HG02943 (cell line): ENCODE results near the gene BANK1.

ENCODE experiments used
- ATAC-seq: cut with Tn5 transposase; IDR thresholded peaks from one replicate; pipeline ENCODE4 v1.9.1; 2021; ENCODE audit warnings: mild to moderate bottlenecking, low read depth, moderate library complexity; ENCODE audit not compliant: unreplicated experiment

BANK1 gene, protein sequence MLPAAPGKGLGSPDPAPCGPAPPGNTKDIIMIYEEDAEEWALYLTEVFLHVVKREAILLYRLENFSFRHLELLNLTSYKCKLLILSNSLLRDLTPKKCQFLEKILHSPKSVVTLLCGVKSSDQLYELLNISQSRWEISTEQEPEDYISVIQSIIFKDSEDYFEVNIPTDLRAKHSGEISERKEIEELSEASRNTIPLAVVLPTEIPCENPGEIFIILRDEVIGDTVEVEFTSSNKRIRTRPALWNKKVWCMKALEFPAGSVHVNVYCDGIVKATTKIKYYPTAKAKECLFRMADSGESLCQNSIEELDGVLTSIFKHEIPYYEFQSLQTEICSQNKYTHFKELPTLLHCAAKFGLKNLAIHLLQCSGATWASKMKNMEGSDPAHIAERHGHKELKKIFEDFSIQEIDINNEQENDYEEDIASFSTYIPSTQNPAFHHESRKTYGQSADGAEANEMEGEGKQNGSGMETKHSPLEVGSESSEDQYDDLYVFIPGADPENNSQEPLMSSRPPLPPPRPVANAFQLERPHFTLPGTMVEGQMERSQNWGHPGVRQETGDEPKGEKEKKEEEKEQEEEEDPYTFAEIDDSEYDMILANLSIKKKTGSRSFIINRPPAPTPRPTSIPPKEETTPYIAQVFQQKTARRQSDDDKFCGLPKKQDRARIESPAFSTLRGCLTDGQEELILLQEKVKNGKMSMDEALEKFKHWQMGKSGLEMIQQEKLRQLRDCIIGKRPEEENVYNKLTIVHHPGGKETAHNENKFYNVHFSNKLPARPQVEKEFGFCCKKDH

DNA sequence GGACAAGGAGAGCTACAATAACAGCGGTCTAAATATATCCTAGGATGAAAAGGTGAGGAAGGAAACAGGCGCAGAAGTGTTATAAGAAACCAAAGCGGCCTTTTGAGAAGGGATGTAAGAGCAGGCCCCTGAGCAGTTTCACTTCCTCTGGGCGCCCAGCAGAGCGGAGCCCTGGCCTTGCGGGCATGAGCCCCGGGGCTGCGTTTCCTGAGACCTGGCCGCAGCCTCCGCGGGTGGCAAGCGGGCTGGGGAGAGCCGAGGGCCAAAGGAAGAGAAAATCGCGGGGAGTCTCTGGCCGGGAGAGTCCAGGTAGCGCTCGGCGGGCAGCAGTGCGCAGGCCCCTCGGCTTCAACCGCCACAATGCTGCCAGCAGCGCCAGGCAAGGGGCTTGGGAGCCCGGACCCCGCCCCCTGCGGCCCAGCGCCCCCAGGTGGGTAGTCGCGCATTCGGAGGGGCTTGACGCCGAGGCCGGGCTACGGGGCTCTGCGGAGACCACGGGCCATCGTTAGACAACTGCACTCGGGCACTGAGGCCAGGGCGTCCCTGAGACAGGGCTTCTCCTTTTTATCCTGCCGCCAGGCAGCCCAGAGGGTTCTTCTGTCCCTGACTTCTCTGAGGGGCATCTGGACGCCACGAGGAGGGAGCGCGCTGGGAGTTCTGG, at the start of gene BANK1:
Gene BANK1, plus strand, starts transcription at position 210 of the 661 bp plus-strand sequence. Its CDS starts 151 bp downstream, at position 361.
- peak; percentile 100 for ATAC-seq

DNA sequence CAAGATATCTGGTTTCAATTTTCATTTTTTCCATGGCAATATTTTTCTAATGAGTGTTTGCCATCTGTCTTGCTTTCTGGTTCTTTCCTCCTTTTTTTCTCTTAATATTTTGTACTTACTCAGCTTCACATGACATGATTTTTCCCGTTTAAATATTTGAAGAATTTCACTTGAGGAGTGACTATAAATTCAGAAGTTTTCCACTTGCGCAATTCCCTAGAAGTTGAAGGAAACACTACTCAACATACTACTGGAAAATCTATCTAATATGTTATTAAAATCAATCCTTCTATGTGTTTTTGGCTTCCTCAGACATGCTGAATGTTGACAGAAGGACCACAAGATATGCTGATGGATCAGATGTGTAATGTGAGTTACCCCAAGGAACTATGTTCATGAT, 36.8 kb upstream of the BANK1 start:
- ATAC-seq = no peak

DNA sequence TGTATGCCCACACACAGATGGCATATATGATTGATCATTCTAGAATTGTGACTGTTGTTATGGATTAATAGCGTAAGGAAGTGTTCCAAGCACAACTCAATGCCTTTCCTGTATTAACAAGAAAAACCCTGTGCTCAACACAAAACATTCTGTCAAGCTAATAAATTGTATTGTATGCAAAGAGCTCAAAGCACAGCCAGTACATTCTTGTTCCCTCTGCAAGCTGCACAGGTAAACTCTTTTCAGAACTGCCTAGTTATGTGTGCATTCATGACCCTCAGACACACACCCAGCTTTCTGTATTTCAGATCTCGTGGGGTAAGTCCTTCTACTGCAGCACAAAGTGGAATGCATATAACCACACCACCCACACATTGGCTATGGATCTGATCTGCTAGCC, 34.3 kb upstream of the BANK1 start:
- no peak for ATAC-seq

DNA sequence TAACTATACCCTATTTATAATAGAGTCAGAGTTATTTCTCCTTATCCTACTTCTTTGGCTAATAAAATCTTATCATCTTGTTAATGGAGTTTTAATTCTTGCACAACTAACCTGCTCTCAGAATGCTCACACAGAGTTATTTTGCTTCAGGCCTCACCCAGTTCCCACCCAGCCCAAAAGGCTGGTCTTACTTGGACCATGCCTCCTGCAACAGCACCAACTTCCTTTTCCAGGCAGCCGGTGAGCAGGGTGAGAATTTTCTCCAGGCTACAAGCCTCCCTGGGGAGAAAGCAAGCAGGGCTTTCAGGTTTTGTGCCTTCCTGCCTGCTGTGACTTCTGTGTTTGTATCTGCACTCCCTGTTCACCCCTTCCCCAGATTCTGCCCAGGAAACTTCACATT, 29.1 kb upstream of the BANK1 start:
- ATAC-seq = no peak

DNA sequence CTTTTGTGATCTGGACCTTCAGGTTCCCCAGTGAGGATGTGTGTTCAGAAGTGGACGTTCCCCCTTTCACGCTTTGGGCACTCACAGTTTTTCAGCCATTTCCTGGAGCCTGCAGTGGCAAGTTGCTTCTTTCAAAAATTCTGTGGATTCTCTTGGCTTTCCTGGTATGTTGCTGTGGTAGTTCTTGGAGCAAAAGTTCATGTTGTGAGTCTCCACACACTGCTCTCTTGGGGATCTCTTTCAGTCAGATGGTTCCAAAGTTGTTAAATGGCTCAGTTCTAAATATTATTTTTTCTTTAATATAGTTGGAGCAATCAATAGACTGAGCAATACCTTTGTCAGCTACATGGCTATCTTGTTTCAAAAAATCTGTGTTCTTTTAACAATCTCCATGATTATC, 28.5 kb upstream of the BANK1 start:
- no peak for ATAC-seq

DNA sequence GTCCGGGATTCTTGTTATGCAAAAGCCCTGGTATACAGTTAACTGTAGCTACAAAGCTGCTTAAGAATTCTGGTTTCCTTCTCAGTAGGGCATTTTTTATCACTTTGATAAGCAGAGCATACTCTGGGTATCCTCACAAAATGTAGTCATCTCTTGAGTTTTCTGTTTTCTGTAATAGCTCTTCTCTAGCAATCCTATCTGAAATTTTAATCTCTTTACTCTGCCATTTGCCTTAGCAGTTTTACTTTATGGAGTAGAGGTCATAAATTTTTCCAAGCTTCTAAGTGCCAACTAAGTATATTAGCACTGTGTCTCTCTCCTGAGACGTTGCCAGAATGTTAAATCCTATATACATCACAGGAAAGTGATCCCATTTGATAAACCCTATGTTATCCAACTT, 28.0 kb upstream of the BANK1 start:
- ATAC-seq = no peak

DNA sequence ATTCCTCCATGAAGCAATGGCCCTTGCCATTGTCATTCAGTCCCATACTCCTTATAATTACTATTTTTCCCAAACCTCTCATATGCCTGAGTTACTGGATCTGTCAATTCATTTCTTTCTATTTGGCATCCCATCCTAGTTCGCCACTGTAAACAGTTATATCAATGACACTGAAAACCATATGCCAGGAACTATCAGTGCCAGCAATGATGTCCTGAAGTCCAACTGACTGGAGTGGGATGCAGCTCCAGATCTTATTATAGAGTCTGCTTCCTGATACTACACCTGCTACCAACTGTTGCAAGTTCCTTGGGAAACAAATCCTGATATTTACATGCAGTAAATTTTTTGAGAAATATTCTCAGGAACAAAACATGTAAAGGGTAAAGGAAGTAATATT, 27.0 kb upstream of the BANK1 start:
- no peak for ATAC-seq

DNA sequence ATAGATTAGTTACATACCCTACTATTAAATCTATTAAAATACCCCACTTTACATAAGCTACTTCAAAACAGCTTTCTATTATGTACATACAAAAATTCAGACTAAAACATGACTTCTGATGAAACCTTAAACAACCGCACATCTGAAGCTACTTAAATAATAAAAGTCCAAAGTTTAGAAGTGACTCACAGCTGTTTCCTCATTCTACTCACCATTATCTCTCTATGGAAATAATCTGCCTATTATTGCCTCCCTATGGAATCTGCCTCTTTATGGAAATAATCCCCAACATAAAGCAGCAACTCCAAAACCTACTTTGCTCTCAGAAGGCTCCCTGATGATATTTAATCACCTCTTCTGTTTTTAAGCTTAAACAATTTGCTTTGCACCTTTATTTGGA, 15.7 kb upstream of the BANK1 start:
- ATAC-seq = no peak

DNA sequence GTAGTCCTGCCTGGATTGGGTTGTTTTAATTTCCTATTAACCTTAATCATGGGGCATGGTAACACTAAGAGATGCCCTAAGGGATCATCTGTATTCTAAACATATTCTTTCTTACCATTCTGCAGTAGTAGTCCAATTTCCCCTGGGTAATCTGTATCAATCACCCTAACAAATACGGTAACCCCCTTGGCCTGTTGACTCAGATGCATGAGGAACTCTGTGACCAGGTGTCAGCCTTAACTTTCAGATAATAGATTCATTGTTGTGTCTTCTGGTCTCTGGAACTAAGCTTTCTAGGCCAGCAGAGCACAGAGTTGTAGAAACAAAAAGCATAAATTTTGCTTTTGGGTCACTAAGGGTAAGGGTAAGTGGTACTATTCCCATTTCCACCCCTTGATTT, 13.1 kb upstream of the BANK1 start:
- no peak for ATAC-seq

DNA sequence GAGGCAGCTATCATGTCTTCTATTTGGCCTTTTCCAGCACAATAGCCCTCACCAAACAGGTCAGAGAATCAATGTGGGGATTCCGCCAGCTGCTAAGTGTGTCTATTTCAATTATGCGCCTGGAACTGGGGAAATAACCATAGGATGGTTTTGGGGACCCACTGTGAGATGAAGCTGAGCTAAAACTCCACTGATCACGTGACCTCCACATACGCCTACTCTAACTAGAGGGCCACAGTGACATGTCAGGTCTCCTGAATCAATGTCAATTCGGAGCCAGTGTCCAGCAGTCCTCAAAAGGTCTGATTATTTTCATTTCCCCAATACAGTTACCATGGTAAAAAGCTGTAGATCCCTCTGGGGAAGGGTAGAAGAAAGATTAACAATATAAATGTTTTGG, 10.2 kb upstream of the BANK1 start:
- ATAC-seq = no peak

DNA sequence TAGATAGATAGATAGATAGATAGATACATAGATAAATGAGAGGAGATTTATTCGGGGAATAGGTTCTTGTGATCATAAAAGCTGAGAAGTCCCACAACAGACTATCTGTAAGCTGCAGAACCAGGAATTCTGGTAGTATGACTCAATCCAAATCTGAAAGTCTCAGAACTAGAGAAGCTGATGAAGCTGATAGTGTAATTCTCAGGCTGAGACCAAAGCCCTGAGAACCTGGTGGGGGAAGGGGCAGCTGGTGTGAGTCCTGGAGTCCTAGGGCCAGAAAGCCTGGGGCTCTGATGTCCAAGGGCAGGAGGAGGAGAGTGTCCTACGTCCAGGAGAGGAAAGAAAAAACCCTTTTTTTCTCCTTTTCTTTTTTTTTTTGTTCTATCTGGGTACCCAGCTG, 8.0 kb upstream of the BANK1 start:
- no peak for ATAC-seq

DNA sequence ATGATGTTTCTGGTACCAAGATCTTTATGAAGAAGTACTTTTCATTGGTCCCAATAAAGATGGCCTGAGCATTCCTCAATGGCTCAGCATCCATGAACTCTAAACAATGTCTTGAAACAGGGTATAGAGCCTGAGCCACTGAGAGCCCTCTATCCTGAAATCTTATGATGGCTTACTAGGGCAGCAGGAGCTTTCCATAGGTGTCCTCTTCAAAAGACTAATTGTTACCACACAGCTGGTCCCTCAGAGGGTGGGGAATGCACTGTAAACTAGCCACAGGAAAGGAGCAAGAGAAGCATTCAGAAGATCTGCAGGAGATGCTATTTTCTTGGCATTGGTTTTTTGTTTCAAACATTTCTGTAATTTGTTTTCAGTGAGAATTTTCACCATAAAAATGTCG, 5.6 kb upstream of the BANK1 start:
- no peak for ATAC-seq

DNA sequence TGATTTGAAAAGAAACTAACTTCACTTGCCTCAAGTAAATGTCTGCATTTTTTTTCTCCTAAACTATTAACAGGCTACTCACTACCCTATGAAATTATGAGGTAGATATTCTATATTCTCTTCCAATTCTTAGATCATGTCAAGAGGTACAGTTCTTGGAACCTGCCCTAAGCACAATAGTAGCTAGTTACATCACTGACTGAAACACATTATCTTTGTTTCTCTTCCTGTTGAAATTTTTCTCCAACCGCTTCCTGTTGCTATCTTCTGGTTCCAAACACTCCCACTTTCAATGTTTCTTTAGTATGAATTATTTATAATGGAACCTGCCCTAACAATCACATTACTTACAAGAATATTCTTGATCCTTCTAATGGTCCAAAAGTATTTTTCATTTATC, 5.0 kb upstream of the BANK1 start:
- no peak for ATAC-seq

DNA sequence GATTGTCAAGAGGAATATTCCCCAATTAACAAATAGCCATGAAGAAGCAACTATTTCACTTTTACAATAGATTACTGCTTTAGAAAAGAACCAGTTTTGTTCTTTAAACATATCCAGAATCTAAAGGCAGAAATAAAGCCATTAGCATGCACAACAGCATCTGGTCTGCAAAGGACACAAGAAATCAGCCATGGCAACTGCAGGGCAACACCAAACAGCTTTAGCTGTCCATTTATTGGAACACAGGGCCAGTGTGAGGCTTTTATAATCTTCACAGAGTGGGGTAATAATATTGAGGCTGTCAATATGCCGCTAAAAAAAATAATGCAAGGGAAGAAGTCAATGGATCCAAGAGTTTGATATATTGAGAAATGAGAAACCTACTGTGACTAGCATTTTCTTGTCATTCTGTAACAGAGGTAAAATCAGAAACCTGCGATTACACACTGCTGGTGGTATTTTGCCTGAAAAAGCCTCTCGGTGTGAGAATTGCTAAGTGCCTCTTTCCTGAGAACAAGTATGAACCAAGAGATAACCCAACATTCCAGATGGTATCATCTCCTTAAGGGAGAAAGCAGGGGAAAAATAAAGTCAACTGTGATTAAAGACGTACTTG, 2.7 kb upstream of the BANK1 start:
- no peak for ATAC-seq

DNA sequence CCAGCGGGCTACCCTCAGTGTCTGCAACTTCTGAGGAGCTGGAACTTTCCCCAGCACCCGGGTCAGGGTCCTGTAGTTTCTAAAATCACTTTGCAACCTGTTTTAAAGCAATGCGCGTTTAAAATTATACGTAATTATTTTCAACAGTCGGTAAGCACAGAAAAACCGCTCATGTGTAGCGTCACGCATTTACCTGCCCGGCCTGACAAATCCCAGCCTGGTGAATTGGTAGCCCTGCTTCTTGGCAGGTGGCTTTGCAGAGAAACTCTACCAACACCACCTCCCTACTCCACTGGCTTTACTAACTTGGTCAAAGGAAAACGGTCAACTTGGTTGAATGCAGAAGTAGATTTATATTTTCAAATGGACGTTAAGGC, 640 bp downstream of the BANK1 start:
- ATAC-seq = no peak

DNA sequence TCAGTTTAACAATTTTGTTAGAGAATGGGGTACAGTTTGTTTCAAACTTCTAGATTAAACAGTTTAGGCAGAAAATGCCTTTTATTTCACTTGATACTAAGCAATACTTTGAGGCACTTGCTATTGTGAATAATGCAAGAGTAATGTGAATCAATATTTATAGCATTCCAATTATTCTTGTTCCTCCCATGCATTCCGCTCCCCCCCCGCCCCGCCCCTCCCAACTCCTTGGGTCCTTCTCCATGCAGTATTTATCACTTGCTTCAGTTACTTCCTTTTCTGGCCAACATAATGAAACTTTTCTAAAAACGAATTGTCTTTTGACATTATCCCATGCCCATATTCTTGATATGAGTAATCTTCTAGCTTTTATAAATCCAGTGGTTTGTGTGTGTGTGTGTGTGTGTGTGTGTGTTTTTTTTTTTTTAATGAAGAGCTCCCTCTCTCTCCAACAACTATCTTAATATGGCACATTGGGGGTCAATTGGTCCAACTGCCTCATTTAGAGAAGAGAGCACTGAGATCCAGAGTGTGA, 1.6 kb downstream of the BANK1 start:
- no peak for ATAC-seq

DNA sequence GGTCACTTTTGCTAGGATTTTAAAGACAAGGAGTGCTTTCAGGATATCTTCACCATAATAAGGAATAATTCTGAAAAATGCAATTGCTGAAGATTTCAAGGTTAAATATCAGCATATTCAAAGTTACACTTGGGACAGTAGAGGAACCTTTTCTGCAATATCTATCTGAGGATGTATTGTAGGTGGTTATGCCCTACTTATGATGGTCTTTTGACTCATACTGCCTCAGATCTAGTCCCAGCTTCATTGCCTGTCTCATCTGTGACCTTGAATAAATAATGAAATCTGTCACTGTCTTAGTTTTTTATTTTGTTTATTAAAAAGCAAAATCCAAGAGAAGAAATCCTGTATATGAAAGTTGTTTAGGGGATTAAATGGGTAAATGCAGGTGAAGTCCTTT, 2.9 kb downstream of the BANK1 start:
- no peak for ATAC-seq

DNA sequence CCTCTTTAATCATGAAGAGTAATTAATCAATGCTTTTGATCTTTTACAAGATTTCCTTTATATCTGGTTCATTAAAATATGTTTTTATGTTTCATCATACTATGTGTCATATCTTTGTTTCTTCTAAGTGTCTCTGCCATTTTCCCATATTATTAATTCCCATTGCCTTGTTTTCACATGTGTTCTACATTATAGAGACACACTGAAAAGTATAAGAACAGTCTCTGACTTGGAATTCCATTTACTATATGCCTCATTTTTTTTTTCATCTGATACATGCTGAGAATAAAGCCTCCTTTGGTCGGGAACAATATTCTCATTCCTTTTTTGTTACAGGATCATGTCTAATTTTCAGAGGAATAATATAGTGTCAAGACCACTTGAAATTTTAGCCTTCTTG, 4.3 kb downstream of the BANK1 start:
- ATAC-seq = no peak

DNA sequence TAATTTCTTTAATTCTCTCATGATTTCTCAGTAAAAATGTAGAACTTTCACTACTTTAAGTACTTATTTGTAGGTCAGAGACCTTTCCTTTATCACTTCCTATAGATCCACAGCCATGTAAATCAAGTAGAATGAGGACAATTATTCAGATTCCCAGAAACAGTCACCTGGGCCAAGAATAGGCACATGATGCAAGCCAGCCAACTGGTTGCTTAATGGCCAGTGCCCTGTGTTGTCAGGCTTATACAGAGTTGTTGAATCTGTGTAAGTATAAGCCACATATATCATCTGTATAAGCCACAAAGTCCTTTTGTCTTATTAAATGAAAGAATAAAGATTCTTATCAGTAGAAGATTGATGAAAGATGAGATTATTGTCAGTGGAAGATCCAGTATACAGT, 5.2 kb downstream of the BANK1 start:
- no peak for ATAC-seq

DNA sequence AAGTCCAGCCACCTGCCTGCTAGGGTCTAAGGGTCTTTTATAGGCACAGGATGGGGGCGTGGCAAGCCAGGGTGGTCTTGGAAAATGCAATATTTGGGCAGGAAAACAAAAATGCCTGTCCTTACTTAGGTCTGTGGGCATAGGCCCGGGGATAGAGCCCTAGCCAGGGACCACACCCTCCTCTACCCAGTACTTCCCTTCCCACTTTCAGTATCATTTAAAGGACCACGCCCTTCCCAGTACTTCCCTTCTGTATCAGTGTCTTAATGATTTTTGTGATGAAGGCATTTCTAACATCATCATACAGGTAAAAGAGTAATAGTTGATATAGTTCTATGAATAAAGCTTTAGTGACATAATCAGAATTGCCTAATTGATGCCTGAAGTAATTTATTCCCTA, 11.4 kb downstream of the BANK1 start:
- no peak for ATAC-seq

DNA sequence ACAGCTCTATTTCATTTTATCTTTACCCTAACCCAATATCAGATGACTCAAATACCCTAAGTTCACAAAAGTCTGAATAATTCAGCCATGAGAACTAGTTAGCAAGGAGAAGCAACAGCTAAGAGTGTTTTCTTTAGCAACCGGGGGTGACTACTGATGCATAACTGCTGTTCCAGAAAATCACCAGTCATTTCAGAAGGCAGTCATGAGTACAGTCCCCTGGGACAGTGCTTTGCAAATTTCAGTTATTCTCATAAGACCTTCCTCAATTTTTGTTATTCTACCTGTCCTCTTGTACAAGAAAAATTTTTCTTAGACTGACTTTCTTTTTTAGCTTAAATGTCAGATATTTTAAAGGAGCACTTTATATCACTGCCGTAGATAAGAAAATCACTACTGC, 16.4 kb downstream of the BANK1 start:
- ATAC-seq = peak; percentile 98
